ENCODE data around the gene CORIN.

Gene CORIN

DNA sequence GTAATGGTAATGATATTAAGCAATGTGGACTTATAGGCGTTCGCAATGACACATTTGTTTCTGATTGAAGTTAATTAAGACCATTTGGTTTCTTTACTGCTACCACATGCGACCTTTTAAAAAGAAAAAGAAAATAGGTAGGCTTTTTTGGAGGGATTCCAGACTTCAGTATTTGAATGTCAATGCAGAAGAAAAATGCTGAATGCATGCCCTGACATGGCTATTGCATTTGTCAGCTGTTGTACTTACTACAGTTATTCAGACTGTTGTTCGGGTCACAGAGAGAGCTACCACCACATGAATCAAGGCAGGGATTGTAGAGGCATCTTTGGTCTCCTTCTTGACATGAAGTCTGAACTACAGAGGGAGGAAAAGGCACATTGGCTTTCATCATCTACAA, 163.7 kb downstream of the CORIN start:
- no peak for DNase-seq

DNA sequence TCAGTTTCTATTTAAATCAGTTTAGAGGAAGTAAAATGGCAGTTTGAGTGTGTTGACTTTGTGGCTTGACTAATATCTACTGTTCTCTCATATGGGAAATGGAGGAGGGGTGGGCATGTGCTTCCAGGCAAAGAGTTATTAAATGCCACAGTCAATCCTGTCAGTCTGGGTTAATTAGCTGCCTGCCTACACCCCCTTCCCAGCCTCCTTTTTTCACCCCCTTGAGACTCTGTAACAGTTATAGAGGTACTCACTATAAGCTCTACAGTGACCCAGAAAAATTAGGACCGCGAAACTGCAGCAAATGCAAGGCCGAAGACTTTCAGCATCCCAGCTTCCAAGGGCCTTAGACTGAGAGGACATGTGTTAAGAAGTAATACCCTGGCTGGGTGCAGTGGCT, 165.2 kb downstream of the CORIN start:
- no peak for DNase-seq

DNA sequence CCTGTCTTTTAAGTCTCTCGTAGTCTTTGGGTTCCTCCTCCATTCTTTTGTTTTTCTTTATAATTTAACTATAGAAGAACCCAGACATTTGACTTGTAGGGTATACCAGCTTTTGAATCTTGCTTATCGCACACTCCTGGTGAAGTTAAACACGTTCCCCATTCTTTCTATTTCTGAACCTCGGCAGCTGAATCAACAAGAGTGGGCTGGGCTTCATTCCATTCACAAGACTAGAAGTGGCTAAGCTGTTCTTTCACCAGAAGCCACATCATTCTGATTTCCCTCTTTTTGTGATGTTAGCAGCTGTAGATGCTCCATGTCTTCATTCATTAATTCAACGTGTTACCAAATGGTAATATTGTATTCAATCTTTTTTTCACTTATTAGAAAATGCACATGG, 167.9 kb downstream of the CORIN start:
- DNase-seq = no peak

DNA sequence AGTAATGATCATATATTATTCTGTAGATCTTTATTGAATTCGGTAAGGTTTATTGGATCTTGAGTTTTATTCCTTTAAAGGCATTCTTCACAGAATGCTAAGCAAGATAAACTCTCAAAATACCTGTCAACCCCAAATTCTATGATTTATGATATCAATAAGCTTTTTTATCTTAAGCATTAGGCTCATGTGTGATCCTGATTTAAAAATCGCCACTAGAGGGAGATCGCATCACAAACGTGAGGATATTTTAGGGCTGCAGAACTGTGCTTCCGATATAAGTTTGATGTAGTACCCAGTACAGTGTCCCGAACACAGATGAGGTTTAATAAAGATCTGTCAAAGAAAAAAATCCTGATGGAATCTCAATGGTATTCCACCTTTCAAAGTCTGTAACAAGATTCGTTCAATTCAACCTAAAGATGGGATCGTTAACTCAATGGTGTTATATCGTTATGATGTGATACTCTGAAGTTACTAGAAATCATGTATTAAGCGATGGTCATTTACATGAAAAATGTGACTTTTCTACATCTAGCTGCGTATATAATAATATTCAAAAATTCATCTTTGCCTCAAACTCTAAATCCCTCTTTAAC, 169.0 kb downstream of the CORIN start:
- no peak for DNase-seq

DNA sequence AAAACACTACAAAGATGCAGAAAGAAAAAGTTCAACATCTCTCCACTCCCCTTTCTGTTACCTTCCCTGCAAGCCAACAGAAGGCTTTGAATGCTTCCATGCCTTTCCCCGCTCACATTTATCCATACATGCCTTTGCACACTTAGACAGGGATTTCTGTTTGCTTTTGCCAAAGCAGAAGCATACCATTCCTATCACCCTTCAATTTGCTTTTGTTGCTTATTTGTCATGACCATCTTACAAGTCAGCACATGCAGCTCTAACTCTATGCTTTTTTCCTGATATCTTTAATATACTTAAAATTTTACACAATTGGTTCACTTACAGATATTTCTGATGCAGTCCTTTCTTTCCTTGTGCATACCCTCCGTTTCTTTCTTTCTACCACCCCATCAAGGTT, 169.6 kb downstream of the CORIN start:
- no peak for DNase-seq

DNA sequence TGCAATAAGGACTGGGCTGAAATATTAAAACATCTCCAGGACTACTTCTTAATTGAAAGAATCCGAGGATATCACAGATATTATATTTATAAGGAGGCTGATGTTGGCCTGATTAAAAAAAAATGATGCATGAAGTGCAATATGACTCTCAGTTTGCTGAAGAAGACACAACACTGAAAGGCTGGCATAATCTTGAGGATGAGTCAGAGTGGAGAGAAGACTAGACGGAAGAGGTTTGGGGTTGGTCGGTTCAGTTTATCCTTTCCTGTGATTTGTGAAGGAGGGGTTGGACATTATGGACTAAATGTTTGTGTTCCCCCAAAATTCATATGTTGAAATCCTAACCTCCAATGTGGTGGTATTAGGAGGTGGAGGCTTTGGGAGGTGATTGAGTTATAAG, 170.3 kb downstream of the CORIN start:
- DNase-seq = no peak

DNA sequence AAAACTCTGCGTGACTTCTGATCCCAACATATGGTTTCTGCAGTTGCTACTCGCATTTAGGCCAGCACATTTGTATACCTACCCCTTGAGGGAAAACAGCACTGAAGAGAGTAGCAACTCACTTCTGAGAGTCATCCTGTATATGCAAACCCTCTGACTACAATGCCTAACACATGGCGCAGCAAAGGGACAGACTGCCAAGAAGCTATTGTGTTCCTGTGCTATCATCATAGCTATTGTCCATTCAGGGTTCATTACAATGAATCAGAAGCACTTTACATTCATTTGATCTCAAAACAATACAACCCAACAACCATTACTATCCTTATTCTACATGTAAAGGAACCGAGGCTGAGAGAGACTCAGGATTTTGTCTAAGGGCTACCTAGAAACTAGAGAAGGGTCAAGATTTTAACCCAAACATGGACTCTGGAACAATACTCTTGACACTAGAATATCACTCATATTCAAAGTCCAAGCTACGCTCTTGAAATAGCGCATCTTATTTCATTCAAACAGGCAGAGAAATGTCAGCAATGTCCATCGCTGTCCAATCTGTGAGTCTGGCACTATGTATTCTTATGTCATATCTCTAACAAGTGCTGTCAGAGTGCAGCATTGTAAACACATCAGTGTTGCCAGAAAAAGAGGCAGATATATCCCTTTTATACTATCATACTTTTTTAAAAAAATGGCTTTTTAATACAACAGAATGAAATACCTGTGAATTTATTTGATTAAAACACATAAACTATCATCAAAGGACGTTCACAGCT, 173.6 kb downstream of the CORIN start:
- no peak for DNase-seq

DNA sequence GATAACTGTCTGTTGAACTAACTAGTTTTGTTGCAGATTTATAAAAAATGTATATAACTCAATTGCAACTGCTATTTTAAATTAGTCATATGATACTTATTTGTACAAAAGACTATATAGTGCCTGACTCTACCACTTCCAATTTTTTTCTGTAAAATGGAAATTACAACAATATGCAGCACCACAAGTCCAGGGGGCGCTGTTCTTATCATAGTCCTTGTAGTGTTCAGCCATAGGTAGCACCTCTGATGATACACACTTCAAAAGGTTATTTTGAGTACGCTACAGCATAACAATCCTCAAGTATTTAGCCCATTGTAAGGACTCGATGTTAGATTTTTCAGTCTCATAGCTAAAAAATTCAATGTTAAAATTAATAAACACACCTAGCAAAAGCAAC, 174.9 kb downstream of the CORIN start:
- no peak for DNase-seq

DNA sequence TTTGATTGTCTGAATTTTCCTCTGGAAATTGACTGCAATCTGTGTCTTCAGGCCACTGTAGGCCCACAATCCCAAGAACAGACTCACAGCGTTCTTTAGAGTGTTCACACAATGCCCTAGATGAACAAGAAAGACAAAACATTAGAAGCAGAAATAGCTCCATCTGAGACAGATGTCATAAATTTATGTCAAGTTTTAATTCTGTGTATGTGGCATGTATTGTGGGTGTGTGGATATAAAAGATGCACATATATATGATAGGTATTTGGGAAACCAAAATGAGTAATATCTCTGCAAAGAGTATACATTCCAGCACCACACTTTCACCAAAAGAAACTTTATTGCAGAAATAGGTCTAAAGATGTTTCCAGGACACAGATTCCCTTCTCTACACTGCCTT, 176.1 kb downstream of the CORIN start:
- DNase-seq = no peak

DNA sequence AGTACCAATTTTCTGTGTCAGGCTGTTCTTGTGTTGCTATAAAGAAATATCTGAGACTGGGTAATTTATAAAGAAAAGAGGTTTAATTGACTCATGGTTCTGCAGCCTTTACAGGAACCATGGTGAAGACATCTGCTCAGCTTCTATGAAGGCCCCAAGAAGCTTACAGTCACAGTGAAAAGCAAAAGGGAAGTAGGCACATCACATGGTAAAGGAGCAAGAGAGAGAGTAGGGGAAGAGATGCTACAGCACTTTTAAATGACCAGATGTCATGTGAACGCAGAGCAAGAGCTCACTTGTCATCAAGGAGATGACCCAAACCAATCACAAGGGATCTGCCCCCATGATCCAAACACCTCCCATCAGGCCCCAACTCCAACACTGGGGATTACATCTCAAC, 178.5 kb downstream of the CORIN start:
- no peak for DNase-seq

DNA sequence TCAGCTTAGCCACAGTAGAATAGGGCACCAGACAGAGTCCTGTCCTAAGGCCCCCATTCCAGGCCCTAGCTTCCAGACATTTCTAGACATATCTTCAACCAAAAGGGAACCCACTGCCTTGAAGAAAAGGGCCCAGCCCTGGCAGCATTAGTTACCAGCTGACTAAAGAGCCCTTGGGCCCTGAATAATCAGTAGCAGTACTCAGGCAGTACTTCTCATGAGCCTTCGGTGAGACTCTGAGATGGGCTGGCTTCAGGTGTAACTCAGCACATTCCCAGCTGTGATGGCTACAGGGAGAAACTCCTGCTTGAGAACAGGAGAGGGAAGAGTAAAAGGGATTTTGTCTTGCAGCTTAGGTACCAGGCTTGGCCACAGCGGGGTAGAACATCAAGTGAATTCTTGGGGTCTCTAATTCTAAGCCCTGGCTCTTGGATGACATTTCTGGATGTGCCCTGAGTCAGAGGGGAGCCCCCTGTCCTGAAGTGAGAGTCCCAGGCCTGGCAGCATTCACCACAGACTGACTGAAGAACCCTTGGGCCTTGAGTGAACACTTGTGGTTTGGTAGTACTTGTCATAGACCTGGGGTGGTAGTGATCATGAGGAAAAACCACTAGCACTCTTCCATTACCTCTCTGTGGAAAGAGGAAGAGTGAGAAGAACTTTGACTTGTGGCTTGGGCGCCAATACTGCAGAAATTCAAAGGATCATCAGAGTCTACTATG, 182.7 kb downstream of the CORIN start:
- DNase-seq = no peak

DNA sequence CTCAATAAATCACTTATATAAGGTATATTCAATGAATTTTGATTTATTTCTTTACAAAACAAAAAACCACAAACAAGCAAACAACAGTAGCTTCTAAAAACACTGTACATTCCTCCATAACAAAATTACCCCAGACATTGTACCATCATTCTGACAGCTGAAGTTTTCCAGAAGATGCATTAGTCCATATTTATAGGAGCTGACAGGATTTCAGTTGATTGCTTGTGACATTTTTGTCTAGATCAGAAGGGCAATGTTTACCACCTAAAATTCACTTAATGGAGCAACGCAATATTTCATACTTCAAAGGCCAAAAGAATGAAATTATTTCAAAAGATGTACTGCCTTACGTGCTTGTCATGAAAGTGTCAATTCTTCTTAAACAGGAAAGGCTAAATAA, 185.8 kb downstream of the CORIN start:
- no peak for DNase-seq

DNA sequence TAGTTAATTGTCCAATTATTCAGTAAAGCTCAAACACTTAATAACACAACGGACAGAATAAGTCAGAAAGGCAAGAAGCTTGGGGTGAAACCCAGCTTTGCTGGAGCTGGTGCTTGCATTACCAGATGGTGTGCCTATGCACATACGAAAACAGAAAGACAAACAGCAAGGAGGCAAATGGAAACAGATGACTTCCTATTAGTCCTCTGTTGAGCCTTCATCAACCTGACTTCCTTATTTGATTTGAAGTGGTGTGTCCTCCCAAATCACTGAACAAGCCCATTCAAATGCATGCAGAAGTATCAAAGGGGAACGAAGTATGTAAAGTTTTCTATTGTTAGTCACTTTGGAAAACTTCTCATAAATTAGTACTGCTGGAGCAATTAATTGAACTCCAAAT, 186.6 kb downstream of the CORIN start:
- no peak for DNase-seq

DNA sequence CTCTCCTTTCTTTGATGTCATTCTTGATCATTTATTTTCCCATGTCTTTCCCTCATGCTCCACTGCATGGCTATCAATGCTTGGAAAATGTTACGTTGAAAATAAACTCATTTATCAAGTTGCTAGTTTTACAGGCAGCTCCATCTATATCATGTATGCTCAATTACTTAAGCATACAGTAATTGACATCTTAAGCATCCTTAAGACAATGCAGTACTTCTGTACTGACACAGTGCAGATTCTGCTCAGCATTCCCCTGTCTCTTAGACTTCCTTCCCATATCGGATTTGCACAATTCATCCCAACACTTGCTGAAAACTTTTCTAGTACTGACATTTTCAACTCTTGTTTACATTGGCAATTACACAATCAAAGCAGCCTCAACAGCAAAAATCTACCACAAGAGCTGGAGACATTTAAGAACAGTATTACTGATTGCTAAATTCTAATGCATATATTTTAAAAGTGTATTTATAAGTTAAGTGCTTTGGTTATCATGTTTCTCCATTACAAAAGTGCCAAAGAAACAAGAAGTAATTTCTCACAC, 187.2 kb downstream of the CORIN start:
- DNase-seq = no peak

DNA sequence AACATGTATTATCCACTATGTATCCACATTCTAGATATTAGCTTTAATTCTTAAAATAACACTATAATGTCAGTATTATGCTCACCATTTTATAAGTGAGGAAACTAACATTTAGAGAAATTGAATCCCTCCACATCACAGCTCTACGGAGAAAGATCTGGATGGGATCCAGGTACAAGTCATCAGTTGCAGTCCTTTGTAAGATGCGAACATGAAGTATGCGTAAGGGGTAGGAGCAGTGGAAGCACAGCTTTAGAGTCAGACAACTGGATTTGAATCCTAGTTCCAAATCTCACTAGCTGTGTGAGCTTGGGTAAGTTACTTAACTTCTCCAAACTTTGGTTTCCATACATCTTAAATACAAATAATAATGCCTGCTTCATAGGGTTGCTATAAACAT, 190.3 kb downstream of the CORIN start:
- no peak for DNase-seq

DNA sequence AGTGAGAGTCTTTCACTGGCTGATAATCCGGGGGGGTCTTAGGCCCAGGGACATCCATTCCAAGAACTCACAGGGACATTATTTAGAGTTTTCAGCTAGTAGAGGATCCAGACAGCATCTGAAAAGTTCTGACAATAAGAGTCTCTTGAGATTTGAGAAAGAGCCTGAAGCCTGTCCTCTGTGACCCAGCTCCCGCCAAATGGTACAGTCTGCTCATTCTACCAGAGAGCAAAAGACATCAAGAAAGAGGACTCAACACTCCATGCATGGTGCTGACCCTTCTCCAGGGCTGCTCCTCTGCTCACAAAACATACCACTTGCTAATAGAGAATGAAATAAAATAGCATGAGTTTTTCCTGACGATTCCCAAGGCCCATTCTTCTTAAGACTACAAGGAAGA, 190.8 kb downstream of the CORIN start:
- no peak for DNase-seq

DNA sequence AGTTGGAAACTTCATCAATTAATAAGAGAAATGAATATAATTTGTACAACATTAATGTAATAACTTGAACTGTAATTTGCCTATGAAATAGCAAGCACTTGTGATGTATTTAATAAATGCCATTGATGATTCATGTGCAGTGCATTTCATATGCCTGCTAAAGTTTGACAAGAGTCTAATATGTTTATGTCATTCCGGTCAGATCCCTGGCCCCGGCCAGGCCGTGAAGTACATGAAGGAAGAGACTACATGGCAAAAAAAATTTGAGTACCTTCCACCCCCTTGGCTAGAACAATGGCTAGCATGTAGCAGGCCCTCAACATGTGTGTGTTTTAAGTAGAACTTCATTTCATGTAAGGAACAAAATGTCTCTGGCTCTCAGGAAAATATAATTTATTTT, 191.5 kb downstream of the CORIN start:
- no peak for DNase-seq

DNA sequence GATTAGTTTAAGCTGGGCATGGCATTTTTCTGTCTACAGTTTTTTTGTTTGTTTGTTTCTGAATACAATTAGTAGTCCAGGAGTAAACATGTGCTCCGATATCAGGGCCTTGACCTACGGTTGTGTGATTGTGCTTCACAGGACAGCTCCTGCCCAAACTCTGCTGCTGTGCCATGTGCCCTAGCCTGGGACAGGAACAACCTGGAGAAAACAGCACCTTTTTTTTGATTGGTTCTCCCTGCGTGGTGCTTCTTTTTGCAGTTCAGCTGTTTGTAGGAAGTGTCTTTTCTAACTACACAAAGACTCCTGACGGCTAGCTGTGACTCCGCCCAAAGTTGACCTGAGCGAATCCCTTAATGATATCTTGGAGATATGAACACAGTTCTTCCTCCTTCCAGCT, 194.0 kb downstream of the CORIN start:
- no peak for DNase-seq

DNA sequence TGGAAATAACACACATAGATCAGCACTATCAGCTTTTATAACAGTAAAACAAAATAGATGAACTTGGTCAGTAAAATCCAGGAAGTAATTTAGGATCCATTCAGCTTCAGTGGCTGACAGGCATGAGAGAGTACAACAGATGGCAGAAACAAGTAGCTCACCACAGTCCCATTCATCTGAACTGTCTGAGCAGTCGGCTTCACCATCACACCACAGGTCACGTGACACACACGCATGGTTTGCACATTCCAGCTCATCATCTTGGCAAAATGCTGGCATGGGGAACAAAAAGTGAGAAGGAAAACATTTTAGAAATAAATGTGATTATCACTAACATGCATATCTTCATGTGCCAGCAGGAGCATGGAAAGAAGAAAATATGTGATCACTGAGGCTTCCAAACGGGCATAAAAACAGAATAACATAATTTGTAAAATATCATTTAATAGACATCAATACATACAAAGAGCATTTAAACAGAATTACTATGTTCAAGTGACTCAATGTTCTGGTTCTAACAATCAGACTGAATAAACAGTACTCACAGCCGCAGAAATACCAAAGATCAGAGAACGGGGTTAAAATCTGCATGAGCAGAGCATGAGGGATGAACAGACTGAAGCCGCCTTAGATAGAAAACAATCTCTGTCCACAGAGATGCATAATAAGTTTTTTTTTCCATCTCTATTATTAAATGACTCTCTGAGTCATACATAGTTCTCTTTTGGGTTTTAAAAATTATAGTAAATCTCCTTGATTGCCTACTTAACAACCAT, 194.7 kb downstream of the CORIN start:
- no peak for DNase-seq

DNA sequence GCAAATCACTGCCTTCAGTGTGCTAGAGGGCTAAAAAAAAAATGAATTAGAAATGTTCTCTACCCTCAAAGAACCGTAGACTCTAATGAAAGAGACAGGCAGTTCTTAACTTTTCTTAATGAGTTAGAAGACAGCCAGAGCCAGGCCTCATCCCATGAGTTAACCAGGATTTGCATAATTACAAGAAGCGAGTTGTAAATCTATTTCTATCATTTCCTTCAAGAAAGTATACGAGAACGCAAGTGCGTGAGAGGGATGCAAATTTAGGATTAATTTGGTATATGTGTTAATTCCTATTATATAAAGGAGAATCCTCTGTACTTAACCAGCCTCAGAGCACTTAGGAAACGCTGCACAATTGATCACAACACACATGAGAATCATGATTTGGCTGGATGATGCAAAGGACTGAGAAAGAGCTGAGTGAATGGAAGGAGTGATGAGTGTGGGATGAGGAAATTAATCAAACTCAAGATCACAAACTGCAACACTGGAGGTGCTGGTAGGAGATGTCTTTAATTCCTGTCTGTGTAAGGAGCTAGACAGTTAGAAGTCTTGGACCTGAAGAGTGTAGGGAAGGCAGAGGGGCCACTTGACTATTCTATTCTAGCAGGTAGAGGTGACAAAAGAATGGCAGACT, 195.6 kb downstream of the CORIN start:
- no peak for DNase-seq

DNA sequence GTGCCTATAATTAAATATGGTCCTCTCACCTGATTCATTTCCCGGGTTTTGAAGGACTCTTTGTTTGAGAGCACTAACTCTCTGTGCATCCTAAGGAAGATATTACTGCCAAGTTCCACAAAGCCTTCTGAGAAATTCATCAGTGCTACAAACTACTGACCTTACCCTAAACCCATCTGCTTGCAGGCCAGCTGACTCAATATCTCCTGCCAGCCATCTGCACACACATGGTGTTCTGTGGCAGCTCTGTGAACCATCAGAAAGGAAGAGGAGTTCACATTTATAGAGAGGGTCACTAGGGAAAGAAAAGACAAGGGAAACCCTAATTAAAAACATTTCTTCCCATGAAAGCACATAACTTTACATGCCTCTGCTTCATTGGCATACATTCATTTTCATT, 196.1 kb downstream of the CORIN start:
- DNase-seq = no peak

DNA sequence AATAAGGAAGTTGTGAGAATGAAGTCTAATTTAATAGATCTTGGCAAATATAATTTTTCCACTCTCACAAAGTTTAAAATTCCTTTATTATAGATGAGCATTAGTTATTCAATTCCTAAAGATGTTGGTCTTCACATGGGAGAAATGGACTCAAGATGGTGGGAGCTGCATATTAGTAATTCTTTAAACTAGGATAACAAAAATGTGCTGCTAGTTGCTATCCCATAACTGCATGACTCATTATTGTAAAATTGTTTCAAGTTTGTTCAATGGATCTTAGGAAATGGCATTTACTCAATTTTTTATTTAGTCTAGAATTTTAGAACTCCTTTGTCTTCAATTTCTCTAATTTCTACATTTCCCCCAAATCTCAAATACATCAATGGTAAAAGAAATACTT, 197.0 kb downstream of the CORIN start:
- DNase-seq = no peak

DNA sequence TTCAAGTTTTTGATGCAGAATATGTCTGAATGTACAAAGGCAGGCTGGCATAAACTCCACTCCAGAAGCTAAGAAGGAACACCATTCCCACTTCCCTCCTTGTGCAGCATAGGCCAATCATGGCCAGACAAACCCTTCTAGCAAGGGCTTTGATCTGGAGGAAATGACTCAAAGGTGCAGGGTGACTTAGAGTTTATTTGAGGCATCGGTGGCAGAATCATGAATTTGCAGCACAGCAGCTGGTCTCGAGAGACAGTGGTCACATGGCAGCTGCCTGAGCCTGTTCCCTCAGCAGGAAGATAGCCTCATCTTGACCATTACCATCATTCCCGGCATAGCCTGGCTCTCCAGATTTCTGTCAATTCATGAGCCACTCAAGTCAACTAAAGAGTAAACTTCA, 198.3 kb downstream of the CORIN start:
- DNase-seq = no peak
